ENCODE results near the gene TIMM23B. TPM values are rescaled to one million over a fixed set of nuclear protein-coding genes. Genes with fewer than 3 reads are reported as not detected.
"Not testable (repeated sequence)": the region's sequence is repeated elsewhere in the genome, so short reads cannot be mapped to it uniquely, and the experiment has no call there.

The TIMM23B gene, protein sequence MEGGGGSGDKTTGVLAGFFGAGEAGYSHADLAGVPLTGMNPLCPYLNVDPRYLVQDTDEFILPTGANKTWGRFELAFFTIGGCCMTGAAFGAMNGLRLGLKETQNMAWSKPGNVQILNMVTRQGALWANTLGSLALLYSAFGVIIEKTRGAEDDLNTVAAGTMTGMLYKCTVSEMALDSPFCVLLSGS
- total RNA-seq = 10 to 100 TPM; 24.9 to 37.5 (median 27.9) TPM
- 23.6 TPM for total RNA-seq (2013)

DNA sequence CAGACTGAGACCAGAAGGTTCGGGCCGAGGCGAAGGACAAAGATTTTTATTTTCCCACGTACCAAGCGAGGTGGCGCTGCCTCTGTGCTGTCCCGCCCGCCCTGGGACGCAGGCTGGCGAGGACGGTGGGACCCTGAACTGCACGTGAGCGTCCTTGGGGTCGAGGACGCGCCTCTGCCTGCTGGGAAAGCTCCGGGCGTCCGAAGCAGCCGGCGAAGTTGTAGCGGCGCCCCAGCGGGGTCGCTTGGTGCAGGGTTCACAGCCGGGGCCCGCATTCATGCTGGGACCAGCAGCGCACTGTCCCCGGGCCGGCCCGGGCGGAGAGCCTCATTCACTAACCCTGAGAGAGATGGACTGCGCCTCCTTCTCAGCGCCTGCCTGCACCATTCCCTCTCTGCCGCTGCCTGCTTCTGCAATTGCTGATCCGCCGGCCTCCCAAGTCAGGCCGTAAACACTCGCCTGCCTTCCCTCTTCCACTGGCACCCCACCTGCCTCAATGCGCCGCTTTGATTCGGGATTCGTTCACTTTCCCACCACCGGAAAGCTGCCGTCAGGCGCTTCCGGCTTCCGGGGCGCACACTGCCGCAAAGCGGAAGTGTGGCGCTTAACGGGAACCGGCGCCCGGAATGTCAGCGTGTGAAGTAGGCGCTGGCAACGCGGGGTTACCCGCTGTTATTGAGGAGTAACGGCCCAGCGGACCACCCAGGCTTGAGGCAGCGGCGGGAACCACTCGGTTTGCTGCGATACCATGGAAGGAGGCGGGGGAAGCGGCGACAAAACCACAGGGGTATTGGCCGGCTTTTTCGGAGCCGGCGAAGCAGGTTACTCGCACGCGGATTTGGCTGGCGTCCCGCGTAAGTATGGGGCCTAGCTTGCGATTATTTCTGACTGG is at the start of gene TIMM23B, which contains the start of gene PARG:
Gene TIMM23B (plus strand): TSS at position 607 of the 892 bp plus-strand sequence. CDS start 142 bp downstream, at position 749.
Gene PARG (minus strand): TSS at position 581 of the 892 bp plus-strand sequence. CDS start 302 bp downstream, at position 279.
- ATAC-seq (peak; percentile 88 to 93 (median 91)), DNase-seq (peak; percentile 77 to 89)
- H3K36me3 Mint-ChIP-seq; H3K27me3 ChIP-seq (ENCODE audit: control insufficient read depth, insufficient read depth, low read length); H3K27me3 Mint-ChIP-seq (ENCODE audit: low read depth in 2 of 2); H3K9me3 Mint-ChIP-seq; intact Hi-C loops (cut with micrococcal nuclease); H3K9me3 ChIP-seq (ENCODE audit: control insufficient read depth, insufficient read depth, low read length); H3K36me3 ChIP-seq (ENCODE audit: control insufficient read depth, insufficient read depth, low read length): not testable (repeated sequence)
- Histone ChIP-seq H3K27ac (ENCODE audit: low read length) (peak within 1 kb of the TSS; percentile 61), H3K4me3 (ENCODE audit: low read length) (peak within 1 kb of the TSS; percentile 74), H3K4me1 (ENCODE audit: control insufficient read depth, insufficient read depth, low read length) (peaks cover 13% of the 10 kb centered on the region)
- peaks cover 40 to 43% of the 10 kb centered on the region in 2 donors for H3K4me1 Mint-ChIP-seq
- WGBS (ENCODE audit: insufficient coverage) = under 1% methylated on average over 81 of the region's 81 CpGs
- H3K4me3 Mint-ChIP-seq = peak within 1 kb of the TSS; percentile 100
- peak within 1 kb of the TSS; percentile 92 to 97 for H3K27ac Mint-ChIP-seq

DNA sequence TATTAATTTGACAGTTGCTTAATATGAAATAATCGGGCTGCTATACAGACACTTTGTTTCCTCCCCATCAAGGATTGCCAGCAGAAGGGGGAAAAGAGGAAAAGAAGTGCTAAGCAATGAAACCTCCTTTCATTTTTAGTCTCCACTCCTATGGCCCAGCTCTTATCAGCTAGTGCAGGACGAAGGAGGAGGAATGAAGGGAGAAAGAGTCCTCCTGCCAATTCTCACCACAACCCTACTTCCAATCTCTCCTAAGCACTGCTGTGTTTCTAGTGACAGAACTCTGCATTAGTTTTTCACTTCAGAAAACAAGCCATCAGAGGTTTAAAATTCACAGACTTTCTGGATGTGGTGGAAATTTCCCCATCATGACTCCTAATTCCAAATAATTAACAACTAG is 41.9 kb upstream of the TIMM23B start:
- H3K27ac ChIP-seq (ENCODE audit: low read length); H3K27me3 Mint-ChIP-seq (ENCODE audit: low read depth in 2 of 2); intact Hi-C loops (cut with micrococcal nuclease); H3K4me1 ChIP-seq (ENCODE audit: control insufficient read depth, insufficient read depth, low read length); DNase-seq; H3K27me3 ChIP-seq (ENCODE audit: control insufficient read depth, insufficient read depth, low read length); H3K36me3 ChIP-seq (ENCODE audit: control insufficient read depth, insufficient read depth, low read length); H3K4me3 Mint-ChIP-seq; H3K4me1 Mint-ChIP-seq; H3K9me3 Mint-ChIP-seq; H3K36me3 Mint-ChIP-seq; ATAC-seq; H3K27ac Mint-ChIP-seq; H3K4me3 ChIP-seq (ENCODE audit: low read length); H3K9me3 ChIP-seq (ENCODE audit: control insufficient read depth, insufficient read depth, low read length): not testable (repeated sequence)
- WGBS (ENCODE audit: insufficient coverage) = no CpG with 5 or more reads among the region's 2 CpGs

DNA sequence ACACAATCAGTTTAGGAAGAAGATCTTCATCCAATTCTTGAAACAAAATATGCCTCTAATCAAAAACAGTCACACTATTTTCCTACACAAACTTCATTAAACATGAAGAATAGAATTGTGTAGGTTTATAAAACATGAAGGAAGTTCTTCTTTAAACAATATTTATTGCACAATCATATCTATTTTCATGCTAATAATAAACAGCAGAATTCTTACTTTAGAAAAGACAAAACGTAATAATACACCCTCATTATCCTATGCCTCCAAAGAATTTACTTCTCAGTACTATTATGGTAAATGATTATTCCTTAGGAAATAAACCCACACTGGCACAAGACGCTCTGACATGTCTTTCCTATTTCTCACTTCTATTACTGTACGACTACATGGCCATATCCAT is 41.4 kb upstream of the TIMM23B start:
- H3K9me3 Mint-ChIP-seq; H3K4me3 Mint-ChIP-seq; H3K9me3 ChIP-seq (ENCODE audit: control insufficient read depth, insufficient read depth, low read length); H3K4me3 ChIP-seq (ENCODE audit: low read length); H3K27me3 Mint-ChIP-seq (ENCODE audit: low read depth in 2 of 2); ATAC-seq; H3K27ac ChIP-seq (ENCODE audit: low read length); H3K4me1 Mint-ChIP-seq; H3K4me1 ChIP-seq (ENCODE audit: control insufficient read depth, insufficient read depth, low read length); intact Hi-C loops (cut with micrococcal nuclease); H3K27ac Mint-ChIP-seq; H3K36me3 ChIP-seq (ENCODE audit: control insufficient read depth, insufficient read depth, low read length); DNase-seq; H3K36me3 Mint-ChIP-seq; H3K27me3 ChIP-seq (ENCODE audit: control insufficient read depth, insufficient read depth, low read length): not testable (repeated sequence)
- WGBS (ENCODE audit: insufficient coverage) = no CpG with 5 or more reads among the region's 3 CpGs

DNA sequence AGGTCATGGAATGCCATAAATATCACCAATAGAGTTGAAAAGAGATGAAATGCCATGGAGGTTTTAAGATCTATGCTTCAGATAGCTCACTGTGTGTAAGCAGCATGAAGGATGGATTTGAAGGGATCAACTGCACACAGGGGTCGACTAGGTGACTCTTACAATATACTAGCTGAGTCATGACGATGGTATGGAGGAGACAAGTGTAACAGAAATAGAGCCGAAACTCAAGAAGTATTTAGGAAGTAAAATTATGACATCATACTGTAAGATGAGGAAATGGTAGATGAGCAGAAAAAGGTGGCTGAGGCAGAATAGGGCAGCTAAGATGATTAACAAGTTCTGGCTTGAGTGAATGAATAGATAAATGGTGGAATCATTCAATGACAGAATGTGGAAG is 38.0 kb upstream of the TIMM23B start:
- H3K4me3 Mint-ChIP-seq; H3K4me3 ChIP-seq (ENCODE audit: low read length); H3K36me3 ChIP-seq (ENCODE audit: control insufficient read depth, insufficient read depth, low read length); H3K27me3 ChIP-seq (ENCODE audit: control insufficient read depth, insufficient read depth, low read length); DNase-seq; intact Hi-C loops (cut with micrococcal nuclease); H3K4me1 Mint-ChIP-seq; H3K36me3 Mint-ChIP-seq; ATAC-seq; H3K27me3 Mint-ChIP-seq (ENCODE audit: low read depth in 2 of 2); H3K27ac ChIP-seq (ENCODE audit: low read length); H3K4me1 ChIP-seq (ENCODE audit: control insufficient read depth, insufficient read depth, low read length); H3K9me3 ChIP-seq (ENCODE audit: control insufficient read depth, insufficient read depth, low read length); H3K27ac Mint-ChIP-seq; H3K9me3 Mint-ChIP-seq: not testable (repeated sequence)
- WGBS (ENCODE audit: insufficient coverage) = 67% methylated on average over 1 of the region's 3 CpGs

DNA sequence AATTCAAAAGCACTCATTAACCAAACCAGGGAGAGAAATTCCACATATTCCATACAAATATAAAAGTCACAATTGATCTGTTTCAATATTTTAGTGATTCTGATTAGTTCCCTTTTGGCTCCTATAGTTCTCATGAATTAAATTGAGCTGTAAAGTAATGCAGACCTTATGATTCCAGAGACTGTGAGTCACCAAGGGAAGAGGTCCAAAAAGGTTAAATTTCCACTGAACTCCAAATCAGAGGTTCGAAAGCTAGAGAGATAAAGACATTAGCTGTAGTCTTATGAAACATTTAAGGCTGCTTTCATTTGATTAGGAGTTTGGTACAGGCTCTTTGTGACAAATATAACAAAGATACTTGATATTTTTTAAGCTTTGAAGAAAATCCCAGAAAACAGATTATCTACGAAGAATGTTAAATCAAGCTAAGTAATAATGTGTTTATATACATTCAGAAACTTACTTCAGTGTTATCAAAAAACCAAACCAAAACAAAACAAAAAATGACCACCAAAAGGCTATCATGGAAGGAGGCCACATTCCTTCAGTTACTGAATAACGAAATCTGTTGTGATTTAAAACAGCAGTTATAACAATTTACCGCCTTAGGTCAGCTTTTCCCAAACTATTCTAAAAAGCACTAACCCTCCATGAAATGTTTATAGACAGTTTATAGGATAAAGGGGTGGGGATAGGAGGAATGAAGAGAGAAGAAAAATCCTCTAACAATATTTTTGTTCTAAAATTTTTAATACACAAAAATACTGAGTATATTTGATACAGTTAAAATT is 33.4 kb upstream of the TIMM23B start:
- ATAC-seq; H3K4me3 Mint-ChIP-seq; H3K4me1 Mint-ChIP-seq; H3K27me3 ChIP-seq (ENCODE audit: control insufficient read depth, insufficient read depth, low read length); H3K4me3 ChIP-seq (ENCODE audit: low read length); H3K36me3 ChIP-seq (ENCODE audit: control insufficient read depth, insufficient read depth, low read length); H3K27me3 Mint-ChIP-seq (ENCODE audit: low read depth in 2 of 2); H3K27ac ChIP-seq (ENCODE audit: low read length); intact Hi-C loops (cut with micrococcal nuclease); H3K9me3 ChIP-seq (ENCODE audit: control insufficient read depth, insufficient read depth, low read length); H3K9me3 Mint-ChIP-seq; H3K4me1 ChIP-seq (ENCODE audit: control insufficient read depth, insufficient read depth, low read length); DNase-seq; H3K36me3 Mint-ChIP-seq; H3K27ac Mint-ChIP-seq: not testable (repeated sequence)
- WGBS (ENCODE audit: insufficient coverage) = no CpG with 5 or more reads among the region's 4 CpGs

DNA sequence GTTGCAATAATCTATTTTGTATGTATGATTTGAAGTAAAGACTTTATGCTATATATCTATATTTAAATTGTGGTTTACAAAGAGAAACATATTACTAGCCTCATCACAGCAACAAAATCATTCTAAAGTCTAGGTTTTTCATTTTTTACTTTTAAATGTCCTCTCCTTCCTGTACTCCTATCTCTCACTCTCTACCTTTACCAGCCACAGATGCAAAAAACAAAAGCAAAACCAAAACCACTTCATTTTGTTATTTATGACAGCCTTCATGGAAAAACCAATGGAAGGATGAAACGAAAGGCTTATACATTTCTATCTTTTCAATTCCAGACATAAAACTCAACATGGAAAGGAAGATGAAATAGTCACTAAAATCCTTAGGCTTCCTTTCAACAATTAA is 31.6 kb upstream of the TIMM23B start:
- H3K27me3 Mint-ChIP-seq (ENCODE audit: low read depth in 2 of 2); H3K27ac ChIP-seq (ENCODE audit: low read length); H3K4me1 Mint-ChIP-seq; H3K27ac Mint-ChIP-seq; H3K4me3 ChIP-seq (ENCODE audit: low read length); H3K36me3 ChIP-seq (ENCODE audit: control insufficient read depth, insufficient read depth, low read length); ATAC-seq; H3K9me3 Mint-ChIP-seq; H3K4me1 ChIP-seq (ENCODE audit: control insufficient read depth, insufficient read depth, low read length); H3K27me3 ChIP-seq (ENCODE audit: control insufficient read depth, insufficient read depth, low read length); H3K36me3 Mint-ChIP-seq; DNase-seq; H3K9me3 ChIP-seq (ENCODE audit: control insufficient read depth, insufficient read depth, low read length); H3K4me3 Mint-ChIP-seq; intact Hi-C loops (cut with micrococcal nuclease): not testable (repeated sequence)
- no CpG with 5 or more reads among the region's 1 CpG for WGBS (ENCODE audit: insufficient coverage)

DNA sequence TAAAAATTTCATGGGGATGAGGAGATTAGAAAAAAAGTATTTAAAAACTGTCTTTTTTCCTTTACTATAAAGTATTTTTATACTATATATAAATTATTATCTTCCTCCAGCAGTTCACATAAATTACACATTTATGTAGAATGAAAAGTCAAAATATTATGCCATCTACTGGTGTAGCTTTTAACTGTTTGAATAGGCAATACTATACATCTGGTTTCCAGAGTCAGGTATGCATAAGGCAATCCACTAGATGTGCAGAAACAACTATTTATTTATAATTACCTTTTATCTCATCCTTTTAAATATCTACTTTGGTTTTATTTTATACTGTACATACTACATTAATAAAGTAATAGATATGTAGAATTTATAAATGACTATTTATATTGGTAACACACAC is 25.4 kb upstream of the TIMM23B start:
- not testable (repeated sequence) for H3K9me3 Mint-ChIP-seq

More for the DNA sequence above, 25.4 kb upstream of the TIMM23B start:
- H3K4me1 Mint-ChIP-seq; ATAC-seq; H3K27ac Mint-ChIP-seq; H3K27me3 ChIP-seq (ENCODE audit: control insufficient read depth, insufficient read depth, low read length); H3K4me3 Mint-ChIP-seq; H3K36me3 Mint-ChIP-seq; H3K27me3 Mint-ChIP-seq (ENCODE audit: low read depth in 2 of 2); H3K27ac ChIP-seq (ENCODE audit: low read length); H3K4me1 ChIP-seq (ENCODE audit: control insufficient read depth, insufficient read depth, low read length); H3K36me3 ChIP-seq (ENCODE audit: control insufficient read depth, insufficient read depth, low read length); H3K4me3 ChIP-seq (ENCODE audit: low read length); DNase-seq; H3K9me3 ChIP-seq (ENCODE audit: control insufficient read depth, insufficient read depth, low read length); intact Hi-C loops (cut with micrococcal nuclease): not testable (repeated sequence)

All from natural killer cell (primary cell).